ENCODE data around the gene NVL. TPM values are rescaled to one million over a fixed set of nuclear protein-coding genes. Genes with fewer than 3 reads are reported as not detected.

NVL gene
- total RNA-seq, 1 donor from 2014 or later: 34.6 TPM

DNA sequence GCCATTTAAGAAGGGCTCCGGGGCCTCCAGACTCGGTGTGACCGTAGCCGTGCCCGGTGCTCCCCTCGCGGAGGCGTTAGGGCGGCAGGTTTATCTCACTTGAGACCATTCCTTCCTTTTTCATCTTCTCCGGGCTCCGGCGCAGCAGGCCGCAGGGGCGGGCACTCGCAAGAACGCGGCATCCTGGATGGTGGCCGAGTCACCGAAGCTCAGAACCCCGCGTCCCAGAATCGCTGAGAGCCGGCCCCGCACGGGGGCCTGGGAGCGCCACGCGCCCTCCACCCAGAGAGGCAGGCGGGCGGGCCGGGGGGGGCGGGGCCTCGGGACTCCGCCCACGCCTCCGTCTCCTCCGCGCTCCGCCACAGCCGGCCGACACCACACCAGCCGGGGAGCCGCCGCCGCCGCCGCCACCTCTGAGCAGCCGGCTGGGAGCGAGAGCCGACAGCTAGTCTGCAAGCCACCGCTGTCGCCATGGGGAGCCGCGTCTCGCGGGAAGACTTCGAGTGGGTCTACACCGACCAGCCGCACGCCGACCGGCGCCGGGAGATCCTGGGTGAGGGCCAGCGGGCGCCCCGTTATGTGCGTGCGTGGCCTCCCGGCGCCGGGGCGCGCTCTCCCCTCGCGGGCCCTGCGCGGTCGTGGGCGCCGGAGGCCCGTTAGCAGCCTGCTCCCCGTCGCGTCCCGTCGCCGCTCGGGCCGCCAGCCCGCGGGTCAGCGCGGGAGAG lies 146.9 kb downstream of the NVL start, which contains the start of gene DEGS1:
Gene DEGS1 (plus strand): TSS at position 375 of the 725 bp plus-strand sequence. CDS start 97 bp downstream, at position 472.
- peak; percentile 42 to 92 for DNase-seq (ENCODE audit: low spot score in 2 of 2)
- no peaks in the 10 kb centered on the region for H3K27me3 ChIP-seq
- H3K4me3 ChIP-seq: peak within 1 kb of the TSS; percentile 77 to 96
- H3K4me1 ChIP-seq: peaks cover 4 to 23% of the 10 kb centered on the region in 2 donors
- intact Hi-C loops (cut with DNase I): loop anchor here (1.0 to 10.0 kb wide), 7 partner anchors 13 to 1051 kb away; partner anchors contain the start of genes CAPN2, FBXO28, NVL and WDR26
- H3K36me3 ChIP-seq: no peaks in the 10 kb centered on the region
- H3K9me3 ChIP-seq: no peaks in the 10 kb centered on the region
- peak within 1 kb of the TSS; percentile 92 to 96 for H3K27ac ChIP-seq
- no peak for TF ChIP-seq CTCF (IDR thresholded peaks at IDR 0.05)

GRCh38 chr1:224182057-224182865 lies 147.7 kb downstream of the NVL start:
- intact Hi-C loops (cut with DNase I): loop anchor here (2.0 to 10.0 kb wide), 5 partner anchors 150 to 1050 kb away; partner anchors contain the start of genes CAPN2, NVL and WDR26
- peak in 1 of 2 donors; percentile 53 for DNase-seq (ENCODE audit: low spot score in 2 of 2)
- Histone ChIP-seq H3K9me3 (no peaks in the 10 kb centered on the region), H3K27me3 (no peaks in the 10 kb centered on the region), H3K36me3 (no peaks in the 10 kb centered on the region), H3K4me1 (peaks cover 4 to 23% of the 10 kb centered on the region in 2 donors), H3K27ac (peak overlapping the region; percentile 92 to 96), H3K4me3 (peak overlapping the region; percentile 77 to 96)
- no peak for TF ChIP-seq CTCF (IDR thresholded peaks at IDR 0.05)

- Histone ChIP-seq H3K4me3 (no peak overlapping the region), H3K36me3 (no peaks in the 10 kb centered on the region), H3K9me3 (no peaks in the 10 kb centered on the region), H3K27me3 (no peaks in the 10 kb centered on the region), H3K27ac (no peak overlapping the region), H3K4me1 (peaks cover 4 to 21% of the 10 kb centered on the region in 2 donors)
- intact Hi-C loops (cut with DNase I): loop anchor here (5.0 to 10.0 kb wide), 4 partner anchors 151 to 1049 kb away; partner anchors contain the start of genes CAPN2, NVL and WDR26
- DNase-seq (ENCODE audit: low spot score in 2 of 2): peak in 1 of 2 donors; percentile 19
- no peak for TF ChIP-seq CTCF (IDR thresholded peaks at IDR 0.05)
Observed at GRCh38 chr1:224181453-224181810, 148.5 kb downstream of the NVL start.

- H3K27me3 ChIP-seq: no peaks in the 10 kb centered on the region
- no peaks in the 10 kb centered on the region for H3K36me3 ChIP-seq
- intact Hi-C loops (cut with DNase I): loop anchor here (5.0 to 10.0 kb wide), 4 partner anchors 151 to 1049 kb away; partner anchors contain the start of genes CAPN2, NVL and WDR26
- H3K4me1 ChIP-seq: peaks cover 4 to 17% of the 10 kb centered on the region in 2 donors
- no peak overlapping the region for H3K27ac ChIP-seq
- H3K9me3 ChIP-seq: no peaks in the 10 kb centered on the region
- no peak overlapping the region for H3K4me3 ChIP-seq
- no peak for TF ChIP-seq CTCF (IDR thresholded peaks at IDR 0.05)
- peak in 1 of 2 donors; percentile 49 for DNase-seq (ENCODE audit: low spot score in 2 of 2)
Observed at GRCh38 chr1:224180783-224181452, 149.1 kb downstream of the NVL start.

- no peak overlapping the region for H3K27ac ChIP-seq
- H3K36me3 ChIP-seq: no peaks in the 10 kb centered on the region
- H3K27me3 ChIP-seq: no peaks in the 10 kb centered on the region
- TF ChIP-seq CTCF (IDR thresholded peaks at IDR 0.05): no peak
- H3K9me3 ChIP-seq: no peaks in the 10 kb centered on the region
- peaks cover 0 to 2% of the 10 kb centered on the region in 2 donors for H3K4me1 ChIP-seq
- no peak for DNase-seq (ENCODE audit: low spot score in 2 of 2)
- intact Hi-C loops (cut with DNase I): no loop called here
- H3K4me3 ChIP-seq: no peak overlapping the region
Observed at GRCh38 chr1:224178894-224179293, 151.1 kb downstream of the NVL start.
